ENCODE data around the gene RBM15.

DNA sequence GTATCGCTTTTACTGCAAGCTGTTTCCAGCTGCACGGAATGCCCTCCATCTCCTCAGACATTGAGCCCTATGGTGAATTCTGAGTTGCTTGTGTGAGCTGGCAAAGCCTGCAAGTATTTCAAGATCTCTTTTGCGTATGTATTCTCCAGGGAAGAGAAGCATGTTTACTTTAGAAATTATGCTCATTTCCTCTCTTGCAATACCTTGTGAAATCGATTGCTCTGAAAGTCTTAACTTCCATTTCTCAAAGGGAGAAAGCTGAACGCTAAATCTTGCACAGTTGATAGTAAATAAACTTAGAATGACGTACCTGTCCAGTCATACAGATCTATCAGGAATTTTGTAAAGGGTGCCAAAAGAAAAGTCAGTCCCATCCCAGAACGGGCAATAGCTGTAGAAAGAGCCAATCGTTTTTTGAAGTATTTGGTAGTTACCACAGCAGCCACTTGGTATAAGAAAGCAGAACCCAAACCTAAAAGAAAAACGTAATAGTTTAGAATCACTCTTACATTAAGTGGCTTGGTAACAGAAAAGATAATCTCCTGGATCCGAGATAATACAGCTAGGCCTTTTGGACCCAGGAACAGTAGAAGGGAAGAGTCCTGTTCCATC is 41.6 kb downstream of the RBM15 start:
- TF ChIP-seq, protein P1, sequence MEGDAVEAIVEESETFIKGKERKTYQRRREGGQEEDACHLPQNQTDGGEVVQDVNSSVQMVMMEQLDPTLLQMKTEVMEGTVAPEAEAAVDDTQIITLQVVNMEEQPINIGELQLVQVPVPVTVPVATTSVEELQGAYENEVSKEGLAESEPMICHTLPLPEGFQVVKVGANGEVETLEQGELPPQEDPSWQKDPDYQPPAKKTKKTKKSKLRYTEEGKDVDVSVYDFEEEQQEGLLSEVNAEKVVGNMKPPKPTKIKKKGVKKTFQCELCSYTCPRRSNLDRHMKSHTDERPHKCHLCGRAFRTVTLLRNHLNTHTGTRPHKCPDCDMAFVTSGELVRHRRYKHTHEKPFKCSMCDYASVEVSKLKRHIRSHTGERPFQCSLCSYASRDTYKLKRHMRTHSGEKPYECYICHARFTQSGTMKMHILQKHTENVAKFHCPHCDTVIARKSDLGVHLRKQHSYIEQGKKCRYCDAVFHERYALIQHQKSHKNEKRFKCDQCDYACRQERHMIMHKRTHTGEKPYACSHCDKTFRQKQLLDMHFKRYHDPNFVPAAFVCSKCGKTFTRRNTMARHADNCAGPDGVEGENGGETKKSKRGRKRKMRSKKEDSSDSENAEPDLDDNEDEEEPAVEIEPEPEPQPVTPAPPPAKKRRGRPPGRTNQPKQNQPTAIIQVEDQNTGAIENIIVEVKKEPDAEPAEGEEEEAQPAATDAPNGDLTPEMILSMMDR (IDR thresholded peaks at IDR 0.05): no peak
- TF ChIP-seq POLR2AphosphoS5 (IDR thresholded peaks at IDR 0.05; ENCODE audit: low read depth, low read length) (no peak), SIN3A (IDR thresholded peaks at IDR 0.05; ENCODE audit: borderline replicate concordance, insufficient read depth, low read depth, low read length) (no peak), TCF7L2 (IDR thresholded peaks at IDR 0.05; ENCODE audit: low read depth, low read length) (no peak)
- TF ChIP-seq, protein P2, sequence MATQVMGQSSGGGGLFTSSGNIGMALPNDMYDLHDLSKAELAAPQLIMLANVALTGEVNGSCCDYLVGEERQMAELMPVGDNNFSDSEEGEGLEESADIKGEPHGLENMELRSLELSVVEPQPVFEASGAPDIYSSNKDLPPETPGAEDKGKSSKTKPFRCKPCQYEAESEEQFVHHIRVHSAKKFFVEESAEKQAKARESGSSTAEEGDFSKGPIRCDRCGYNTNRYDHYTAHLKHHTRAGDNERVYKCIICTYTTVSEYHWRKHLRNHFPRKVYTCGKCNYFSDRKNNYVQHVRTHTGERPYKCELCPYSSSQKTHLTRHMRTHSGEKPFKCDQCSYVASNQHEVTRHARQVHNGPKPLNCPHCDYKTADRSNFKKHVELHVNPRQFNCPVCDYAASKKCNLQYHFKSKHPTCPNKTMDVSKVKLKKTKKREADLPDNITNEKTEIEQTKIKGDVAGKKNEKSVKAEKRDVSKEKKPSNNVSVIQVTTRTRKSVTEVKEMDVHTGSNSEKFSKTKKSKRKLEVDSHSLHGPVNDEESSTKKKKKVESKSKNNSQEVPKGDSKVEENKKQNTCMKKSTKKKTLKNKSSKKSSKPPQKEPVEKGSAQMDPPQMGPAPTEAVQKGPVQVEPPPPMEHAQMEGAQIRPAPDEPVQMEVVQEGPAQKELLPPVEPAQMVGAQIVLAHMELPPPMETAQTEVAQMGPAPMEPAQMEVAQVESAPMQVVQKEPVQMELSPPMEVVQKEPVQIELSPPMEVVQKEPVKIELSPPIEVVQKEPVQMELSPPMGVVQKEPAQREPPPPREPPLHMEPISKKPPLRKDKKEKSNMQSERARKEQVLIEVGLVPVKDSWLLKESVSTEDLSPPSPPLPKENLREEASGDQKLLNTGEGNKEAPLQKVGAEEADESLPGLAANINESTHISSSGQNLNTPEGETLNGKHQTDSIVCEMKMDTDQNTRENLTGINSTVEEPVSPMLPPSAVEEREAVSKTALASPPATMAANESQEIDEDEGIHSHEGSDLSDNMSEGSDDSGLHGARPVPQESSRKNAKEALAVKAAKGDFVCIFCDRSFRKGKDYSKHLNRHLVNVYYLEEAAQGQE (IDR thresholded peaks at IDR 0.05; ENCODE audit: insufficient read depth in 1 of 2, low read depth in 2 of 2, low read length in 1 of 2): no peak
